IPS-15b (cell line): ENCODE data around the gene ADORA3.

Experiments used
- H3K27me3 ChIP-seq: one replicate; pipeline ENCODE4 v1.6.1; 2013; ENCODE audit warnings: low read length; ENCODE audit not compliant: control insufficient read depth, insufficient read depth
- H3K36me3 ChIP-seq: one replicate; pipeline ENCODE4 v1.6.1; 2013; ENCODE audit warnings: low read length; ENCODE audit not compliant: control insufficient read depth, insufficient read depth
- H3K4me1 ChIP-seq: one replicate; pipeline ENCODE4 v1.6.1; 2013; ENCODE audit warnings: mild to moderate bottlenecking, low read length; ENCODE audit not compliant: control insufficient read depth, insufficient read depth
- H3K4me3 ChIP-seq: one replicate; pipeline ENCODE4 v1.5.1; 2013; ENCODE audit warnings: low read depth, low read length
- H3K9ac ChIP-seq: one replicate; pipeline ENCODE4 v1.6.1; 2013; ENCODE audit warnings: low read depth, mild to moderate bottlenecking, low read length
- H3K9me3 ChIP-seq: one replicate; pipeline ENCODE4 v1.6.1; 2013; ENCODE audit warnings: mild to moderate bottlenecking, low read length; ENCODE audit not compliant: control insufficient read depth, insufficient read depth

Gene ADORA3

DNA sequence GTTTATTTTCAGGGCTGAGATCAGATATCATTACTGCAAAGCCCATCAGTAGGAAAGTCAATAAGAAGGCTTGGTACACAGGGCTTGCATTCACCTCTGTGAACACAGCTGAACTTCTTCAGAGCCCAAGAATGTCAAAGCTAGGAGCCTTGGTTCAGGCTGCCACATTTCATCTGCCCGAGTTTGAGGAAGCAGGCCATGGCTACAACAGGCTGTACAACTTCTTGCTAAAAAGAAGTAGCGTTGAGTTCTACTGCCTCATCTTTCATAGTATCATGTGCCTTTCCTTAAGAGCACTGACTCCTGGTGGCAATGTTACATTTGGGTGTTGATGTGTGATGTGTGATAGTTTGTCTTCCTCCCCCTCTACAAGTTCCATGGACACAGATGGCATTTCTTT lies 19.6 kb downstream of the ADORA3 start:
- H3K9ac ChIP-seq, result no peak overlapping the region
- H3K4me3 ChIP-seq, result no peak overlapping the region
- H3K36me3 ChIP-seq, result no peaks in the 10 kb centered on the region
- no peaks in the 10 kb centered on the region for H3K4me1 ChIP-seq
- no peaks in the 10 kb centered on the region for H3K9me3 ChIP-seq
- no peaks in the 10 kb centered on the region for H3K27me3 ChIP-seq

GRCh38 chr1:111483166-111483565 lies 20.3 kb downstream of the ADORA3 start:
- H3K4me1 ChIP-seq, result no peaks in the 10 kb centered on the region
- no peak overlapping the region for H3K9ac ChIP-seq
- no peaks in the 10 kb centered on the region for H3K27me3 ChIP-seq
- H3K9me3 ChIP-seq, result no peaks in the 10 kb centered on the region
- H3K36me3 ChIP-seq, result no peaks in the 10 kb centered on the region
- H3K4me3 ChIP-seq, result no peak overlapping the region

GRCh38 chr1:111481387-111482221 lies 21.8 kb downstream of the ADORA3 start:
- Histone ChIP-seq H3K4me1 (no peaks in the 10 kb centered on the region), H3K9ac (no peak overlapping the region), H3K9me3 (no peaks in the 10 kb centered on the region), H3K27me3 (no peaks in the 10 kb centered on the region), H3K4me3 (no peak overlapping the region), H3K36me3 (no peaks in the 10 kb centered on the region)

DNA sequence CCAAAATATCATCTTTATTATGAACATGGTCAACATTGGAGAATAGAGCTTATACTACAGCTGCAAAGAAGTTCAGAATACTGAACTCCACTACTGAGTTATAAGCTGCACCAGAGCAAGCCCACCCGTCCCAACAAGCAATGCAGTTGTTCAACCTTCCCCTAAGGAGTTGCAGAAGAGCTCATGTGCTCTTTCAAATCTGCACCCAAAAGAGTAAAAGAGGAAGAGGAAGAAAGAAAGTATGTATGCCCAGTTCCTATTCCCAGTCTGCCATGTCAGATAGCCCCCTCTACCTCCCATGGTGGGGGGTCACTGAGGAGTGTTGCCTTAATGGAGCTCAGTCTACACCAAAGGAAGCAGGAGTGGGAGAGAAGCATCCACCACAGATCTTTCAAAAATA lies 22.8 kb downstream of the ADORA3 start:
- H3K36me3 ChIP-seq, result no peaks in the 10 kb centered on the region
- no peak overlapping the region for H3K4me3 ChIP-seq
- no peaks in the 10 kb centered on the region for H3K4me1 ChIP-seq
- no peak overlapping the region for H3K9ac ChIP-seq
- no peaks in the 10 kb centered on the region for H3K27me3 ChIP-seq
- H3K9me3 ChIP-seq, result no peaks in the 10 kb centered on the region

DNA sequence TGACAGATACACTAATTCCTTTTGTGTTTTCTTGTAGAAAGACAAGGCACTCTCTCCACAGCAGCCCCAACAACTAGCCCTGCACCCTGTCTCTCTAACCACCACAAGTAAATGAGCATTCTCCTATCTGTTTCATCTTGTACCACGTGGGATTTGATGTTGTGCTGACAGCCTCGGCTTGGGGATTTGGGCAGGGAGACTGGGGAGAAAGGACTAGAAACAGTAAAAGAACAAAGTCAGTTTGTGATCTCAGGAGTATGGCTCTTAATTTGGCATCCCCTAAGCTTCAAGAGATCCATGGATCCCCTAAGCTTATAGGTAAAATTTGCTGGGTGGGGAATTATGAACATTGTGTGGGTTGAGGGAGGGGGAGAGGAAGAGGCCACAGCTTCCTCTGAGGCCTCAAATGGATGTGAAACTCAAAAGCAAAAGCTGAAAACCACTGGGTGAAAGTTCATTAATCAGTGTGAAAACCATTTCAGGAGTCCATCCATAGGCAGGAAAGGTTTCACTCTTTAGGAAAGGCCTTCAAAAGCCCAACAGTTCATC lies 26.6 kb downstream of the ADORA3 start:
- Histone ChIP-seq H3K4me3 (no peak overlapping the region), H3K4me1 (no peaks in the 10 kb centered on the region)

DNA sequence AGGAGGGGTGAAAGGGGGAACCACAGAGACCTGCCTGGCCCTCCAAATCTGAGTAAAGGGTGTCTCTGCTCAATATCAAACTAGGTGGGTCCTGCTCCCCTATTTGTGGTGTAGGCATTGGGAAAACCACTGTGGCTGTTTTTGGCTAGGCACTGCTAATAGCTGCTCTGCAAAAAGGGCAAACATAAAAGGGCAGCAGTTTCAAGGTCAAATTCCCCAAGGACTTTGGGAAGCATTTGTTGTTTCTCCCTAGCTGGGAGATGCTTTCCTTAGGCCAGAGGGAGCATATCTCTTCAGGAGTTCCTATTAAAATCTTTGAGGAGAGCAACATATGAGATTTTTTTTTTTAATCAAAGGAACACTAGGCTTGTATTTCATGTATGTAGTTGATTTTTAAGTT lies 27.2 kb downstream of the ADORA3 start:
- Histone ChIP-seq H3K4me3 (no peak overlapping the region), H3K9ac (no peak overlapping the region)

More for the DNA sequence above, 26.6 kb downstream of the ADORA3 start:
- no peak overlapping the region for H3K9ac ChIP-seq
- no peaks in the 10 kb centered on the region for H3K9me3 ChIP-seq
- H3K27me3 ChIP-seq, result no peaks in the 10 kb centered on the region
- H3K36me3 ChIP-seq, result no peaks in the 10 kb centered on the region

DNA sequence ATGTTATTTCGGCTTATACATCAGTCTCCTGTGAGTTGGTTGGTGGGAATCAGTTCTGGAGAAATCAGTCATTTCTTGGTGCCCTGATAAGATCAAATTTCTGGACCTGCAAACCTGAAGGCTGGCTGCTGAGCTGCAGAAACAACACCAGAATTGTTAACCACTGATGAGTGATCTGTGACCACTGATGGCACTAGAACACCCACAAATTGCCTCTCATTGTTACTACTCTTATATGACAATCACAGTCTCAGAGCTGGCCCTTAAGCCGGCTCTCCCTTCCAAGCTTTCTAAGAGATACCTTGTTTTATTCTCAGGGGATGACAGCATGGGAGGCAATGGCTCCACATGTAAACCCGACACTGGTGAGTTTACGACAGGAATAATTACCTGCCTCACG lies 27.7 kb downstream of the ADORA3 start:
- Histone ChIP-seq H3K4me1 (no peaks in the 10 kb centered on the region), H3K27me3 (no peaks in the 10 kb centered on the region), H3K9me3 (no peaks in the 10 kb centered on the region), H3K4me3 (no peak overlapping the region), H3K9ac (no peak overlapping the region), H3K36me3 (no peaks in the 10 kb centered on the region)

More for the DNA sequence above, 27.2 kb downstream of the ADORA3 start:
- H3K27me3 ChIP-seq, result no peaks in the 10 kb centered on the region
- no peaks in the 10 kb centered on the region for H3K4me1 ChIP-seq
- H3K9me3 ChIP-seq, result no peaks in the 10 kb centered on the region
- no peaks in the 10 kb centered on the region for H3K36me3 ChIP-seq

DNA sequence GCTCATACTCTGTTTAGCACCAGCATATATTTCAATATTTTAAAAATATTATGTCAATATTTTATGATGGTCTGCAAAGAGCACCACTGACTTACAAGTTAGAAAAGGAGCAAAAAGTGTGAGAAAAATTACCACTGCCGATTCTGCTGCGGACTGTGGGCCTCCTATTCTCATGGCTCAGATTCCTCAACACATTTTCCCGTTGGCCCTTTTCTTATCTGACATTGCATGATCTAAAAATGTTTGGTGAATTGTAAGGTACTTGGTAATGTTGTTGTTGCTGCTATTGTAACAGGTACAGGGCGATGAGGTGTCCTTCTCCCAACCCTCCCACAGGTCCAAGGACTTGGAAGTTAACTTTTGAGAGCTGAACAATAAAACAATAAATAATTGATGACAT lies 28.9 kb downstream of the ADORA3 start:
- Histone ChIP-seq H3K36me3 (no peaks in the 10 kb centered on the region), H3K27me3 (no peaks in the 10 kb centered on the region), H3K4me1 (no peaks in the 10 kb centered on the region), H3K4me3 (no peak overlapping the region), H3K9me3 (no peaks in the 10 kb centered on the region), H3K9ac (no peak overlapping the region)

- Histone ChIP-seq H3K9ac (no peak overlapping the region), H3K4me3 (no peak overlapping the region), H3K4me1 (no peaks in the 10 kb centered on the region), H3K27me3 (no peaks in the 10 kb centered on the region), H3K36me3 (no peaks in the 10 kb centered on the region), H3K9me3 (no peaks in the 10 kb centered on the region)
These were observed 29.3 kb downstream of the ADORA3 start for GRCh38 chr1:111474106-111474505.

DNA sequence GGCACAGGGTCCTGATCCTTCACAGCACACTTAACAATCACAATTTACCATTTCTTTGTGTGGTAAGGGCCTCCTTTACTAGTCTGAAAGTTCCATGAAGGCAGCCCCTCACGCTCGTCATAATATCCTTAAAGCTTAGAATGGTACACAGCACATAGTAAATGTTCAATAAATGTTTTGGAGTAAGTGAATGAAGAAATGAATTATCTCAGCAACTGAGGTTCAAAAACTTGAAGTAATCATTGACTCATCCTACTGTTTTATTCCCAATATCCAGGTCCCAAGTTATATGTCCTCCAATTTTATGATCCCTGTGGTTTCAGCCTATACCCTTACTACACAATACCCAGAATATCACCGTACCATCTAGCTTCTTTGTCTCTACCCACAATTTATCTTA lies 31.9 kb downstream of the ADORA3 start:
- no peaks in the 10 kb centered on the region for H3K4me1 ChIP-seq
- no peak overlapping the region for H3K4me3 ChIP-seq
- H3K36me3 ChIP-seq, result no peaks in the 10 kb centered on the region
- H3K27me3 ChIP-seq, result no peaks in the 10 kb centered on the region
- no peaks in the 10 kb centered on the region for H3K9me3 ChIP-seq
- no peak overlapping the region for H3K9ac ChIP-seq

DNA sequence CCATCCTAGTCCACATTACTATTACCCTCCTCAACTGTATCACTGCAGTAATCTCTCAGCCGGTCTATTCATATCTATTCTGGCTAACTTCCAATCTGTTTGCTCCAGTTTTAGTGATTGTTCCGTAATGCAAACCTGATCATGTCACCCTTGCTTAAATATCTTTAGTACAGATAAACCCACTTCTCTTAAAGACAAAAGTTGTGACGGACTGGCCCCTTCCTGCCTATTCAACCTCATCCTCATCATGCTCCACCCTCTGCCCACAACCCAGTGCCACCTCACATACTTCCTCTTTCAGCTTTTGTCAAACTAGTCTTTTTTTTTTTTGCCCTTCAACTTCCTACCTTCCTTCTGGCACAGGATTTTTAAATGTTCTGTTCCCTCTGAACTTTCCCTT lies 32.4 kb downstream of the ADORA3 start:
- no peak overlapping the region for H3K9ac ChIP-seq

DNA sequence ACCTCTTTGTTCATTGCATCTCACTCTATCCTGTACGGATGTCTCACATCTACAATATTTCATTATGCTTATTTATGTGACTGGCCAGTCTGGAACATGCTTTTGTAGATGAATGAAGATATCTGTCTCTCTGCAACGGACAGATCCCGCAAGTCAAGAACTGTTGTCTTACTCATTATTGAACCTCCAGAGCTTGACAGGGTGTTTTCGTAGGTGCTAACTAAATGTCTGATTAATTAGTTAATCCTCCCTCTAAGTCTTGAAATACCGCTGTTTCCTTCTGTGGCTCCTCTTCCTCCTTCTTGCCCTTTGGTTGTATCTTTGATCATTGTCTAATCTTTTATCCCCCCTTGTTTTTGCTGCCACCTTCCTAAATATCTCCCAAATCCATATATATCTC lies 32.8 kb downstream of the ADORA3 start:
- H3K4me1 ChIP-seq, result no peaks in the 10 kb centered on the region
- H3K9me3 ChIP-seq, result no peaks in the 10 kb centered on the region
- H3K36me3 ChIP-seq, result no peaks in the 10 kb centered on the region
- no peak overlapping the region for H3K9ac ChIP-seq
- H3K4me3 ChIP-seq, result no peak overlapping the region
- no peaks in the 10 kb centered on the region for H3K27me3 ChIP-seq

More for the DNA sequence above, 32.4 kb downstream of the ADORA3 start:
- H3K36me3 ChIP-seq, result no peaks in the 10 kb centered on the region
- no peaks in the 10 kb centered on the region for H3K27me3 ChIP-seq
- H3K9me3 ChIP-seq, result no peaks in the 10 kb centered on the region
- H3K4me1 ChIP-seq, result no peaks in the 10 kb centered on the region
- H3K4me3 ChIP-seq, result no peak overlapping the region
